GM12873 (cell line): ENCODE results near the gene CCDC33.

Experiments used
- CTCF ChIP-seq: IDR thresholded peaks from 2 replicates; pipeline ENCODE4 v1.5.1; 2012; ENCODE audit warnings: low read depth, mild to moderate bottlenecking, moderate library complexity, low read length, control low read depth; ENCODE audit not compliant: insufficient read depth; ENCODE audit errors: missing control alignments

Gene CCDC33

GRCh38 chr15:74202452-74203401 lies 33.4 kb upstream of the CCDC33 start, which contains the start of gene STRA6:
Gene STRA6, minus strand, starts transcription at chr15:74202787. Its CDS starts 520 bp downstream, at chr15:74202267.
- no peak for TF ChIP-seq CTCF

- TF ChIP-seq CTCF, result no peak
These were observed 32.2 kb upstream of the CCDC33 start for GRCh38 chr15:74203914-74204431.

GRCh38 chr15:74205582-74205947 lies 30.6 kb upstream of the CCDC33 start:
- TF ChIP-seq CTCF, result no peak

- TF ChIP-seq CTCF, result no peak
These were observed 29.3 kb upstream of the CCDC33 start for GRCh38 chr15:74206801-74207281.

GRCh38 chr15:74207652-74208440 lies 28.3 kb upstream of the CCDC33 start:
- TF ChIP-seq CTCF, result no peak

GRCh38 chr15:74208496-74208895 lies 27.6 kb upstream of the CCDC33 start:
- TF ChIP-seq CTCF, result no peak
